BE2C (cell line): ENCODE results near the gene SEMA3A.

ENCODE experiments used
- DNase-seq: peaks from one replicate; pipeline ENCODE4 v3.0.0-alpha.2; 2020
- H3K27me3 ChIP-seq: fragments of 250-450 bp; sonication (Bioruptor Pico); 2 replicates; pipeline ENCODE4 v1.5.1; 2020; ENCODE audit warnings: mild to moderate bottlenecking
- H3K36me3 ChIP-seq: fragments of 250-450 bp; sonication (Bioruptor Pico); 2 replicates; pipeline ENCODE4 v1.5.1; 2020; ENCODE audit warnings: mild to moderate bottlenecking
- H3K4me1 ChIP-seq: fragments of 250-450 bp; sonication (Bioruptor Pico); 2 replicates; pipeline ENCODE4 v1.5.1; 2020
- H3K4me3 ChIP-seq: 2 replicates; pipeline ENCODE4 v1.5.1; 2011; ENCODE audit warnings: low read depth, low read length
- H3K9me3 ChIP-seq: fragments of 250-450 bp; sonication (Bioruptor Pico); 2 replicates; pipeline ENCODE4 v1.5.1; 2020
- TF ChIP-seq, protein P1 (sequence below): IDR thresholded peaks from 2 replicates; pipeline ENCODE4 v1.5.1; 2012; ENCODE audit warnings: mild to moderate bottlenecking, low read depth, low read length

The SEMA3A gene

DNA sequence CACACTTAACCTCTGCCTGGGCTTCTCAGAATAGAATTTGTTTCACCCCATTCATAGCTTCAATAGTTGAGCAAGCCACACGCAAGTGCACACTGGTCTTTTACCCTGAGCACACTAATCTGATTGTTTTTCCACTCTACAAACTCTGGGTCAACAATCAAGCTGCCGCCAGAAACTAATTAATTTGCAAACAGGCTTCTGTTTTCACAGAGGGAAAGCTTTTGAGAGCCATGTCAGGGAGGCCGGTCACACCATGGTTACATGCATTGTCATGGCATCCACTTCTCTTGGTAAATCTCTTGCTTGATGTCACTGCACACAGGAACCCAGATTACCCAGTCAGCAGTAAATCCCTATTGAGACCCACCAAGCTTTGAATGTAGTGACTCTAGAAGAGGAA, 154.2 kb downstream of the SEMA3A start:
- H3K9me3 ChIP-seq: no peaks in the 10 kb centered on the region
- H3K36me3 ChIP-seq: no peaks in the 10 kb centered on the region
- TF ChIP-seq, protein P1, sequence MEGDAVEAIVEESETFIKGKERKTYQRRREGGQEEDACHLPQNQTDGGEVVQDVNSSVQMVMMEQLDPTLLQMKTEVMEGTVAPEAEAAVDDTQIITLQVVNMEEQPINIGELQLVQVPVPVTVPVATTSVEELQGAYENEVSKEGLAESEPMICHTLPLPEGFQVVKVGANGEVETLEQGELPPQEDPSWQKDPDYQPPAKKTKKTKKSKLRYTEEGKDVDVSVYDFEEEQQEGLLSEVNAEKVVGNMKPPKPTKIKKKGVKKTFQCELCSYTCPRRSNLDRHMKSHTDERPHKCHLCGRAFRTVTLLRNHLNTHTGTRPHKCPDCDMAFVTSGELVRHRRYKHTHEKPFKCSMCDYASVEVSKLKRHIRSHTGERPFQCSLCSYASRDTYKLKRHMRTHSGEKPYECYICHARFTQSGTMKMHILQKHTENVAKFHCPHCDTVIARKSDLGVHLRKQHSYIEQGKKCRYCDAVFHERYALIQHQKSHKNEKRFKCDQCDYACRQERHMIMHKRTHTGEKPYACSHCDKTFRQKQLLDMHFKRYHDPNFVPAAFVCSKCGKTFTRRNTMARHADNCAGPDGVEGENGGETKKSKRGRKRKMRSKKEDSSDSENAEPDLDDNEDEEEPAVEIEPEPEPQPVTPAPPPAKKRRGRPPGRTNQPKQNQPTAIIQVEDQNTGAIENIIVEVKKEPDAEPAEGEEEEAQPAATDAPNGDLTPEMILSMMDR: no peak
- no peaks in the 10 kb centered on the region for H3K27me3 ChIP-seq
- no peak overlapping the region for H3K4me3 ChIP-seq
- peaks cover 25% of the 10 kb centered on the region for H3K4me1 ChIP-seq
- DNase-seq: peak; percentile 57

DNA sequence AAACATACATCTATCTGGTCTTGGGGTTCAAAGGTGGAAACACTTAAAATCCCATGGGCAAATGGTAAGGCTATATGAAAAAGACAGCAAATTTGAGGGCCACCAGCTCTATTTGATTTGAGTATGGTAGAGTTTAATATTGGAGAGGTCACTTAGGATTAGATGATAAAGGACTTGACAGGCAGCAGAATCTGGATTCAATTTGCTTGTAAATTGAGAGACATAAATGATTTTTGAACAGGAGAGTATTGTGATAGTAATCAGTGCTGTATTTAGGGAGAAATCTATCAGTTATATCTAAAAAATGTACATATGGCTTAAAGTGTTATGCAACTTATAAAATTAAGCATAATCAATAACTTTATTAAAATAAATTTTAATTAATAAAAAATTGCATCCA, 155.2 kb downstream of the SEMA3A start:
- Histone ChIP-seq H3K27me3 (no peaks in the 10 kb centered on the region), H3K4me3 (no peak overlapping the region), H3K4me1 (peaks cover 25% of the 10 kb centered on the region), H3K9me3 (no peaks in the 10 kb centered on the region), H3K36me3 (no peaks in the 10 kb centered on the region)
- TF ChIP-seq, protein P1: no peak
- no peak for DNase-seq

DNA sequence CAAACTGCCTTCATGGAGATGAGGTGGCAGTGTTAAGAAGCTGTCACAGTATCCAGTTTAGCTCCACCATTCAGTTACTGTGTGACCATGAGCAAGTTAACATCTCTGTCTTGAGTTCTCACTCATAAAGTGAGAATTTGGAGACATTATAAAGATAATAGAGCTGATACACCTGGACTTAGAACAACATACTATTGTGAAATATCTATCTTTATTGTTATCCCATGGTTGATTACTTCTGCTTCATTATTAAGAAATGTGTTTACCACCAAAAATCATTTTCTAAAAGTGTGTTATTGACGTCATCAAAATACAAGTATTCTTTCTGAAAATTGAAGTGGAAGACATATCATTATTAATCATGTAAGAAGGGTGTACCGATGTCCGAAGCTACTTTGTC, 166.9 kb downstream of the SEMA3A start:
- H3K4me3 ChIP-seq: no peak overlapping the region
- H3K27me3 ChIP-seq: no peaks in the 10 kb centered on the region
- DNase-seq: no peak
- no peaks in the 10 kb centered on the region for H3K9me3 ChIP-seq
- H3K36me3 ChIP-seq: no peaks in the 10 kb centered on the region
- H3K4me1 ChIP-seq: no peaks in the 10 kb centered on the region; the same call in 1 of the 2 replicates
- TF ChIP-seq, protein P1: no peak

DNA sequence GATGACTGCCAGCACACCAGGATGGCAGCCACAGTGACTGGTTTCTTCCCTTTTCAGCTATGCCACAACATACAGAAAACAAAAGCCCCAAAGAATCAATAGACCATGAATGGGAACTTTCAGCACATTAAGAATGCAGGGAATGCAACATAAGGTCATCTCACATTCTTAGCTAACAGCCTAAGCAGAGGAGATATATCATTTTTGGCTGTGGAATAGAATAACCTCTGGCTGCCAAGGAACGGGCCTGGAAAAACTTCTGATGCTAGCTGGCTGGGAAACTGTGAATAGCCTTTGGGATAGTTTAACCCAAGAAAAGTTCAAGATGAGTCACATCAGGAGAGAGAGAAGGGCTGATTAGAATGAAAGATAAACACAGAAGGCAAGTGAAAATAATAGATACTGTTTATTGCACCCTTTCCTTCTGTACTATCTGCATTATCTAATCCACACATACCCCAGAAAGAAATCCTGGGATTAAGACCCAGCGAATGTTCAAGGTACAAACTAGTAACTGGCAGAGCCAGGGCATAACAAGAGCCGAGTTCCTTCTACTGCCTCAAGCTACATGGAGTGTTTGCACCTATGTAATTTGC, 169.2 kb downstream of the SEMA3A start:
- no peaks in the 10 kb centered on the region for H3K27me3 ChIP-seq
- TF ChIP-seq, protein P1: no peak
- no peak overlapping the region for H3K4me3 ChIP-seq
- no peaks in the 10 kb centered on the region for H3K36me3 ChIP-seq
- H3K4me1 ChIP-seq: peaks cover 5% of the 10 kb centered on the region
- DNase-seq: no peak
- H3K9me3 ChIP-seq: no peaks in the 10 kb centered on the region

DNA sequence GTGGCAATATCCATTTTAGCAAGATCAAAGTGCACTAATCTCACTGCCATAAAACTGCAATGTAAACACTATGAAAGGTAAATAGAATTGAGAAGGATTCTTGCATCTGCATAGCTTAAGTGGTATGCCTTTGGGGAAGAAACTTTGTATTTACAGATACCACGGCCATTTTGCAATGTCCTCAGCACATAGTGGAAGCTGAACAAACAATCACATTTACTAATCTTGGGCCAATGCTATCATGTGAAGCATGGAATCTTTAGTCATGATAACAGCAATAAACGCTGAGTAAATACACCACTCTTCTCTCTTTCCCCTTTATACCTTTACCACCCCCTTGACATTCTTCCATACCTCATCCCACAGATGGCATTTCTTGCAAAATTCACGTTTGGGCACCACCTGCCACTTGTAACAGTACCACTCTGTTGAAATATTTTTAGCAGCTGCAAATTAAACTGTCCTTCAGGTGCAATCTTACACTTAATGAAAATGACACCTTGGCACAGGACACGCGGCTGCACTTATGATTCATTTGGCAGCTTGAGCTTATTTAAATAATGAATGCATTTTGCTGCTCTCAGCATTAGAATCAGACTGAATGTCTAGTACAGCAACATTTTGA, 171.8 kb downstream of the SEMA3A start:
- H3K36me3 ChIP-seq: no peaks in the 10 kb centered on the region
- TF ChIP-seq, protein P1: no peak
- no peak for DNase-seq
- no peaks in the 10 kb centered on the region for H3K27me3 ChIP-seq
- peaks cover 5% of the 10 kb centered on the region for H3K4me1 ChIP-seq
- no peak overlapping the region for H3K4me3 ChIP-seq
- H3K9me3 ChIP-seq: no peaks in the 10 kb centered on the region

DNA sequence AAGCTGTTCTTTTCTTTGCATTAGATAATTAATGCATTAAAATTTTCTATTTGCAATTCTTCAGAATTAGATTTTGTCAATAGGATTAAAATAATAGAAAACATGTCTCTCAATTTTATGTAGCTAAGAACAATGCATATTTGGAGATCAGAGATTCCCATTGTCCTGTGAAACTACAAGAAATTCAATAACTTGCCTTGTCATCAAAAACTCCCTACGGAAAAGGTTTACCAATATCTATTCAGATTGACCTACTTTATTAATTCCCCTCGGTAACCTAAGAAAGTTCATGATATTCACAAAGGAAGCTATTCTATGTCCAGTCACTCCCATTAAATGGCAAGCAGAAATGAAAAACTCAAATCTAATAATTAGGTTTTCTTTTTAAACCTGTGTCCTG, 172.6 kb downstream of the SEMA3A start:
- TF ChIP-seq, protein P1: no peak
- DNase-seq: no peak
- Histone ChIP-seq H3K9me3 (no peaks in the 10 kb centered on the region), H3K4me1 (peaks cover 5% of the 10 kb centered on the region), H3K36me3 (no peaks in the 10 kb centered on the region), H3K4me3 (no peak overlapping the region), H3K27me3 (no peaks in the 10 kb centered on the region)
